GM18502 (cell line): Measurements from ENCODE around the gene MPV17L2.

Experiments
- ATAC-seq: cut with Tn5 transposase; IDR thresholded peaks from one replicate; pipeline ENCODE4 v1.9.1; 2021; ENCODE audit warnings: mild to moderate bottlenecking; ENCODE audit not compliant: unreplicated experiment, poor library complexity

The MPV17L2 gene

DNA sequence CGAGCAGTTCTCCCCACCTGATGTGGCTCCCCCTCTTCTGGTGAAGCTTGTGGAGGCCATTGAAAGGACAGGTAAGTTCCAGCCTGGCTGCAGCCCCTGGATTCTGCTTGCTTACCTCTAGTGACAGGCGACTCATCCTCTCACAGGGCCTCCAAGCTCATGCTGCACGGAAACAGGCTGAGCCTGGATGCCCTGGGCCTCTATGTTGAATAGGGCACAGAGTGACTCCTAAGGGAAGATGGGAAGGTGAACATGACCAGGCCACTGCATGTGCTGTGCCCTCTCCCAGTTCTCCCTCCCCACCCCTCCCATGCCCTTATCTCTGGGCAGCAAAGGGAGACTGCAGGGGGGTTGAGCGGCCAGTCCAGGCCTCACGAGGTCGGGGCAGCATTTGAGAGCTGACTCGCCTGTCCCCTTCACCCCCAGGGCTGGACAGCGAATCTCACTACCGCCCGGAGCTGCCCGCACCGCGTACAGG is 32.5 kb upstream of the MPV17L2 start:
- ATAC-seq, result no peak

DNA sequence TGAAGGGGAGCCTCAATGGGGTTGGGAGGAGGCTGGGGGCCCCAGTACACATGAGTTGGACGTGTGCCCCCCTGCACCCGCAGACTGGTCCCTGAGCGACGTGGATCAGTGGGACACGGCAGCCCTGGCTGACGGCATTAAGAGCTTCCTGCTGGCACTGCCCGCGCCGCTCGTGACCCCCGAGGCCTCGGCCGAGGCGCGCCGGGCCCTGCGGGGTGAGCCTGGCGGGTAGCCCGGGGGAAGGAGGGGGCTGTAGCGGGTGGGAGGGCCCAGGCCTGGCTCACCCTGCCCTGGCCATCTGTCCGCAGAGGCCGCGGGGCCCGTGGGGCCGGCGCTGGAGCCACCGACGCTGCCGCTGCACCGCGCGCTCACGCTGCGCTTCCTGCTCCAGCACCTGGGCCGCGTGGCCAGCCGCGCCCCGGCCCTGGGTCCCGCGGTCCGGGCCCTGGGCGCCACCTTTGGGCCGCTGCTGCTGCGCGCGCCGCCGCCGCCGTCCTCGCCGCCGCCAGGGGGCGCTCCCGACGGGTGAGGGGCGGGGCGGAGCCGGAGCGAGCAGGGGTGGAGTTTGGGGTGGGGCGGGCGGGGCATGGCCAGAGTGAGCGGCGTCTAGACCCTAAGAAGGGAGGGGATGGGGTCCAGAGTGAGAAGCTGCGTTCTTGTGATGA is 31.9 kb upstream of the MPV17L2 start:
- peak; percentile 68 for ATAC-seq

DNA sequence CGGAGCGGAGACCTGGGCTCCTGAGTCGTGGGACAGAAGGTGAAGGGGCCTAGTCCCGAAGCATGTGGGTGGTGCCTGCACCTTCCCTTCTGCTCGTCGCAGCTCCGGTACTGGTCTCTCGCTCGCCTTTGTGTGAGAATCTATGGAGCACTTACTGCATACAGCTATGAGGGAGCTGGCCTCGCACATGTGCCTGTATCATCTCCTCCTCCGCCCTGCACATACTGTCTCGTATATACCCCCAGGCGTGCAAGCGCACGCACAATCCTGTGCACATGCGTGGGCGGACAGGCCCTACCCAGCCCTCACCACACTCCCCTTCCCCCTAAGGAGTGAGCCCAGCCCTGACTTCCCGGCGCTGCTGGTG is 31.4 kb upstream of the MPV17L2 start:
- ATAC-seq, result no peak

DNA sequence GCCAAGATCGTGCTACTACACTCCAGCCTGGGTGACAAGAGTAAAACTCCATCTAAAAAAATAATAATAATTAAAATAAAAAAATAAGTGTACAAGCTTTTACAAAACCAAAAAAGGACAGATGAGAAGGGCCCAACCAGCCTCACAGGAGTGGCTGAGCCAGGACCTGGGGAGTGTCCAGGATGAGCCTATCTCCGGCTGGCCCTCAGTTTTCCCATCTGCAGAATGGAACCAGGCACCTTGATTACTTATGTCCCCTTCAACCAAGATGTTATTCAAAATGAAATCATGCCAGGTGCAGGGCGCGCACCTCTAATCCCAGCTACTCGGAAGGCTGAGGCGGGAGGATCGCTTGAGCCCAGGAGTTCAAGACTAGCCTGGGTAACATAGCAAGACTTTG is 28.9 kb upstream of the MPV17L2 start:
- ATAC-seq, result no peak

DNA sequence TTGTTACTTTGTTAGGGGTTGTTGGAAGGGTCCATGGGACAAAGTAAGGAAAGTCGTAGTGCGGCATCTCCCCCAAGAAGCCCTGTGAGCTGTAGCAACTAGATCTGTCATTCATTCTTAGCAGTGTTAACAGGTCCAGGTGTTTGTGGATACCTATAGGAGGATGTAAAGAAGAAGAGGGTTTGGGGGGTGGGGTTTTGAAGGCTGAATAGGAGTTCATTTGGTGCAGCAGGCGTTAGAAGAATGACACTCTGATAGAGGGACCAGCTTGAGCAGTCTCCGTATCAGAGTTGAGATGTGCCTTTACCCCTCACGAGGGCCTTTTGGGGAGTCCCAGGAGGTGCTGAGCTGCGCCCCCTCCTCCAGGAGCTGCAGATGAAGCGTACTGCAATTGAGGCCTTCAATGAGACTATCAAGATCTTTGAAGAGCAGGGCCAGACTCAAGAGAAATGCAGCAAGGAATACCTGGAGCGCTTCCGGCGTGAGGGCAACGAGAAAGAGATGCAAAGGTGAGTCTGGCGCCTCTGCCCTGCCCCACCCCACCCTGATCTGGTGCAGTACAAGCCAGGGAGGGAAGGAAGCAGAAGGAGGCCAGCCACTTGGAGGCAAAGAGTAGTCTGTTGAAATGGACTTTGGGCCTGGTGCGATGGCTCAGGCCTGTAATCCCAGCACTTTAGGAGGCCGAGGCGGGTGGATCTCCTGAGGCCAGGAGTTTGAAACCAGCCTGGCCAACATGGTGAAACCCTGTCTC is 27.0 kb upstream of the MPV17L2 start:
- ATAC-seq, result no peak

DNA sequence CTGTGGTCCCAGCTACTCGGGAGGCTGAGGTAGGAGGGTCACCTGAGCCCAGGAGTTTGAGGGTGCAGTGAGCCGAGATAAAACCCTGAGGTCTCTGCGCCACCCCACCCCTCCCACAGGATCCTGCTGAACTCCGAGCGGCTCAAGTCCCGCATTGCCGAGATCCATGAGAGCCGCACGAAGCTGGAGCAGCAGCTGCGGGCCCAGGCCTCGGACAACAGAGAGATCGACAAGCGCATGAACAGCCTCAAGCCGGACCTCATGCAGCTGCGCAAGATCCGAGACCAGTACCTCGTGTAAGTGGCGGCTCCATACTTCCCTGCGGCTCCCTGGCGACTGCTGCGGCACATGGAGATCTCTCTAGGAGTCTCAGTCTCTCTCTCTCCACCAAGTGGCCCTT is 26.0 kb upstream of the MPV17L2 start:
- no peak for ATAC-seq

DNA sequence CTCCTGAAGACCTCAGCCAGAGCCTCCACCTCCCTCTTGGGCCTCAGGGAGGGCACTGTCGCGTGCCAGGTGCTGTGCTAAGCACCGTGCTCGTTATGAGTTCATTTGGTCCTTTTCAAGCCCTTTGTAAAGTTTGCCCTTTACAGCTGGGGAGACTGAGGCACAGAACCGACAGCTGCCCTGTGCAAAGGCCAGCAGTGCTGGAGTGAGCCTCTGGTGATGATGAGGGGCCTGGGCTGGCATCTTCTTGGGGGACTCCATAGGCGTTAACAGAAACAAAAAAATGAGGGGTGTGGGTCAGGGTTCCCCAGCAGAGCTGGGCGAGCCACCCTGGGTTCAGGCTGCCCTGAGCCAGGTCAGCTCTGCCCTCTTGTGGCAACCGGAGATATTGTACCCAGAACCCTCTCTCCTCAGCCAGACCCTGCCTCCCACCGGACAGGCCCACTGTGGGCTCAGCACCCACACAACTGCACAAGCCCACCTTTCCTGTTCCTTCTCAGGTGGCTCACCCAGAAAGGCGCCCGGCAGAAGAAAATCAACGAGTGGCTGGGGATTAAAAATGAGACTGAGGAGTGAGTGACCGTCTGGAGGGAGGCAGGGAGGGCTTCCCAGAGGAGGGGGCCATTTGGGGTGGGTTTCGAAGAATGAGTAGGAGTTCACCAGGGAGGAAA is 24.9 kb upstream of the MPV17L2 start:
- ATAC-seq, result peak; percentile 42

DNA sequence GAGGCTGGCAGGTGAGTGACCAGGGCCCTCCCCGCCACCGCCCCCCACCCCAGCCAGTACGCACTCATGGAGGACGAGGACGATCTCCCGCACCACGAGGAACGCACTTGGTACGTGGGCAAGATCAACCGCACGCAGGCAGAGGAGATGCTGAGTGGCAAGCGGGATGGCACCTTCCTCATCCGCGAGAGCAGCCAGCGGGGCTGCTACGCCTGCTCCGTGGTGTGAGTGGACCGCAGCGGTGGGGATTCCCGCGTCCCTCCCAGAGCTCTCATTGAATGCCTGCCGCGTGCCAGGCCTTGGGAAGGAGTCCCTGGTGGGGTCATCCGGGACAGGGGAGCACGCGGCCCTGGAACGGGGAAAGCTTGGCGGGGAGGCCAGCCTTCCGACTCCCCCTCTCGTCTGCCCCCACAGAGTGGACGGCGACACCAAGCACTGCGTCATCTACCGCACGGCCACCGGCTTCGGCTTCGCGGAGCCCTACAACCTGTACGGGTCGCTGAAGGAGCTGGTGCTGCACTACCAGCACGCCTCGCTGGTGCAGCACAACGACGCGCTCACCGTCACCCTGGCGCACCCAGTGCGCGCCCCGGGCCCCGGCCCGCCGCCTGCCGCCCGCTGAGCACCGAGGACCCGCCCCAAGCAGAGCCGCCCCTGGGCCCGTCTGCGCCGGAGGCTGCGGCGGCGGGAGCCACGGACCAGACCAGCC is 24.2 kb upstream of the MPV17L2 start:
- ATAC-seq, result no peak

DNA sequence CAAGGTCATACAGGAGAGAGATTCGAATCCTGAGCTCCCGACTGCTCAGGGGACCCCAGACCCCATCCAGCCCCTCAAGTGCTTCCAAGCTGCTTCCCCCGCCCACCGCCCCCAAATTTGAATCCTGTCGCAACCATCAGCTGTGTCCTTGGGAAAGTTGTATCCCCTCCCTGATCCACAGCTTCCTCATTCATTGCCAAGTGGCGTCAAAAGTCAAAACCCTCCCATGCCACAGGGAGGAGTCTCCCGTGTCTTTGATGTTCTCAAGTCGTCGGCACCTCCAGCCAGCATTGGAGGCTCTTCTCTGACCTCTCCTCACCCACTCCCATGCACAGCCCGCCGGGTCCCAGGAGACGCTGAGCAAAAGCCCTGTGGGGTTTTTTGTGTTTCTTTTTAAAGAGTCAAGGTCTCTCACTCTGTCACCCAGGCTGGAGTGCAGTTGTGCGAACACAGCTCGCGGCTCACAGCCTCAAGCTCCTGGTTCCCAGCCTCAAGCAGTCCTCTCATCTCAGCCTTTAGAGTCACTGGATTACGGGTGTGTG is 22.2 kb upstream of the MPV17L2 start:
- no peak for ATAC-seq

DNA sequence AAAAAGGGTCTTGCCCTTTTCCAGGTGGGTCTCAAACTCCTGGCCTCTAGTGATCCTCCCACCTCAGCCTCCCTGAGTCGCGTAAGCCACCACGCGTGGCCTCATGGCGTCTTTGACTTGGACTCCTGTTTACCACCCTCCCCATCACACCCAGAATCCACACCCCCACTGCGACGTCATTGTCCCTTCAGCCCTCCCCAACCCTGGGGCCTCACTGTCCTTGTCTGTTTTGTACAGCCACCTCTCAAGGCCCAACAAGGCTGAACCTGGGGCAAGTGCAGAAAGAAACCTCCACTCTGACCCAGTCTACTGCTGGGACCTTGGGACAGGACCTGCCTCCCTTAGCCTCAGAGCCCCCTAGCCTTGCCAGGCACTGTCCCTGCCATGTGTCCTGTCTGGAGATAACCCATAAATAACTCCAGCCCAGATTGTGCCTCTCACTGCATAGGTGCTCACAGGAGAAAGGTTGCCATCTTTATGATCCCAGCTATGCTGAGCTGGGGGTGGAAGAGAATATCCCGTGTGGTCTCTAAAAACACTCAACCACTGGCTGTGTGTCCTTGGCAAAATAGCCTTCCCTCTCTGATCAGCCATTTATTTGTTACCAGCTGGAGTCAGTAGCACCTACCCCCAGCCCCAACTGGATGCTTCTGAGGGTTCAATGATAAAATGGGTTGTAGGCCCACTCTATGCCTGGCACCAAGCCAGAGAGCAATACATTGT is 21.3 kb upstream of the MPV17L2 start:
- ATAC-seq, result no peak

DNA sequence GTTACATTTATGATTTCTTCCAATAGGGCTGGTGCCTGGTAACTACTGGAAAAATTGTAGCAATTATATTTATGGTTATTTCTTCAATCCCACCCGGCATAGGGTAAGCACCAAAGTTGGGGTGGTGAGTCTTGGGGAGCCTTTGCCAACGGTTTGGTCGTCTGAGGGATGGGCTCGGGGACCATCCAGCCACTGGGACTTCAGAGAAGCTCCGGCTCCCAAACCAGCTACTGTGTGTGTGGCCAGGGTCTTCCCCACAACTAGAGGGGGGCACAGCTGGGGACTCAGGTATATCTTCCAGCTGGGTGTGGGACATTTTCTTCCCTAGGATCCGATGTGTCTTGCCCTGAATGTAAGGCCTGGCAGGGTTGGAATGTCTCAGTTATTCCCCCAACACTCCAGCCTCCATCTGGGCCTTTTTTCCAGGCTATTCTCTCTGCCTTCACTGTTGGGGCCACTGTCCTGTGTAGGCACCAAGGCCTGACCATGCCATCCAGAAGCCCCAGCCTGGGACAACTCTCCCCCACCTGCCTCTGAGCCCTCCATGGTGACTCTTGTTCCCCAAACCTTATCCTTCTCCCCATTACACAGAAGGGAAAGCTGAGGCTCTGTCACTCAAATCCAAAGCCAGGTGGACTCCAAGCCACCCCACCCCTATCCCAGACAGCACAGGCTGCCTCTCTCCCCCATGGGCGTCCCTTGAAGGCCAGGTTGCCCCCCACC is 20.5 kb upstream of the MPV17L2 start:
- ATAC-seq, result no peak

DNA sequence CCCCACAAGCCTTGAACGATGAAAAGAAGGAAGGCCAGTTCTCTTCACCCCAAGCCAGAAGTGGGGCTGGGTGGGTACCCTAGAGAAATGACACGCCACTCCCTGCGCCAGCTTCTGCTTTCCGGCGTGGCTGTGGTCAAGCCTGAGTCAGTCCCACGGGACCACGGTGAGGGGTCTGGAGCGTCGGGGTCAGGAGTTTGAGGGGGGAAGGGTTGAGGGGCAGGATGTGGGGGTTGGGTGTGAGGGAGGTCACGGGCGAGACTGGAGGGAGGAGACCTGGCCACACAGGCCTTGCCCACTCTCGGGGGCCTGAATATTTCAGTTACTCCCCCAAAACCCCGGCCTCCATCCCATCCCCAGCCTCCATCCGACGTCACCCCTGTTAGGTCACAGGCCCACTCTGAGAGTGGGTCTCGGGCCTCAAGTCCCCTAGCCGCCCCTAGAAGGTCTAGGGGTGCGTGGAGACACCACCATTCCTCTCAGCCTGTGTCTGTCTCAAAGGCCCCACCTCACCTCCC is 19.9 kb upstream of the MPV17L2 start:
- ATAC-seq, result peak; percentile 11

DNA sequence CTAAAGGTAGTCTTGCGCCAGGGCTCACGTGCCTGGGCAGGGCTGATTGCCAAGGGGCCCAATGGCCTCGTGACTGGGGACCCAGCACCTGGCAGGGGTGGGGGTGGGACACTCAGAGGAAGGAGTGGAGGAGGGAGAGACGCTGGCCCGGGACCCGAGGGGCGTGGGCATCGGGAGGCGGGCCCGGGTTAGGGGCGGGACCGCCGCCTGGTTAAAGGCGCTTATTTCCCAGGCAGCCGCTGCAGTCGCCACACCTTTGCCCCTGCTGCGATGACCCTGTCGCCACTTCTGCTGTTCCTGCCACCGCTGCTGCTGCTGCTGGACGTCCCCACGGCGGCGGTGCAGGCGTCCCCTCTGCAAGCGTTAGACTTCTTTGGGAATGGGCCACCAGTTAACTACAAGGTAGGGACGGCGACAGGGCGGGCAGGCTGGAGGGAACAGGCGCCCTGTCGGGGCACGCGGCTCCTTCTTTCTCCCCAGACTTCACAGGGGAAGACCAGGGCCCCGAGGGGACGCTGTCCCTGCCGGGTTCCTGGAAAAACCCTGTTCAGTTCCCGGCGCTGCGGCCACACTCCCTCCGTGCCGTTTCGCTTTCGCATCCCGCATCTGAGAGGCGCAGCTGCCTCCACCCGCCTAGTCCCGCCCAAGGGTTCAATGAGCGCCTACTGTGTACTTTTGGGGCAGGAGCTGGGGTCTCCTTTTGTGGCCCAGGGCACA is 19.3 kb upstream of the MPV17L2 start, which contains the start of gene IFI30:
Gene IFI30 (plus strand): TSS at position 242 of the 717 bp plus-strand sequence. CDS start 29 bp downstream, at position 271.
- ATAC-seq, result peak; percentile 53

DNA sequence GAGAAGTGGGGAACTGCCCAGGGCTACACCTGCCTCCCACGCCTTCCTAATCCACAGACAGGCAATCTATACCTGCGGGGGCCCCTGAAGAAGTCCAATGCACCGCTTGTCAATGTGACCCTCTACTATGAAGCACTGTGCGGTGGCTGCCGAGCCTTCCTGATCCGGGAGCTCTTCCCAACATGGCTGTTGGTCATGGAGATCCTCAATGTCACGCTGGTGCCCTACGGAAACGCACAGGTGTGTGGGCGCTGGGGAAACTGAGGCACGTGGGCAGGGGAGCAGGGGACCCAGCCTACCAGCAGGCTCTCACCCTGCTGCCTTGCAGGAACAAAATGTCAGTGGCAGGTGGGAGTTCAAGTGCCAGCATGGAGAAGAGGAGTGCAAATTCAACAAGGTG is 18.0 kb upstream of the MPV17L2 start:
- no peak for ATAC-seq

DNA sequence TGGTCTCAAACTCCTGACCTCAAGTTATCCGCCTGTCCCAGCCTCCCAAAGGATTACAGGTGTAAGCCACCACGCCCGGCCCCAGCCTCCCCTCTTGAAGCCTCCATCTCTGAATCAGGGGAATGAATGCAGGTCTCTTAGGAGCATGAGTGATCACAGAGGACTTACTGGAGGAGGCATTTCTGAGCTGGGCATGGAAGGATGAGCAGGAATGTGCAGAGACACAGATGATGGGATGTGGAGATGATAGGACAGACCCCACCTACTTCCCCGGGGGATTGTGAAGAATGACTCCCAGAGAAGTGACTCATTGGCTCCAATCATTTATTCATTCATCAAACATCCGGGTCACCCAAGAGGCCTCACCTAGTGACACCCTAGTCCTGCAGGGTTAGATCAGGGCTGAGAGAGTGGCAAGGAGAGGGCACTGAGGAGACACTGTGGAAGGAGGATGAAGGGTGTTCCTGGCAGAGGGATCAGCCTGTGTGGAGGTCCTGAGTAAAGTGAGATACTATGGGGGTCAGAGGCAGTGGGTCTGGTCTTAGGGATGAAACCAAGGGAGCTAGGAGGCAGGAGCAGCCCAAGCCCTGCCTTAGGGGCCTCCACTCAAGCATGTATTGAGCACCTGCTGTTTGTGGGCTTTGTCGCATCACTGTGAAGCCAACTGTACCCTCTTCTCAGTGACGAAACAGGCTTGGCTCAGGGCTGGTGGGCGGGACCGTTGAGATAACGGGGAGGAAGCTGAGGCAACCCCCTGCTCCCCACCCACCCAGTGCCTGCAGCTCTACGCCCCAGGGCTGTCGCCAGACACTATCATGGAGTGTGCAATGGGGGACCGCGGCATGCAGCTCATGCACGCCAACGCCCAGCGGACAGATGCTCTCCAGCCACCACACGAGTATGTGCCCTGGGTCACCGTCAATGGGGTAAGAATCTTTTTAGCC is 16.4 kb upstream of the MPV17L2 start:
- ATAC-seq, result no peak

DNA sequence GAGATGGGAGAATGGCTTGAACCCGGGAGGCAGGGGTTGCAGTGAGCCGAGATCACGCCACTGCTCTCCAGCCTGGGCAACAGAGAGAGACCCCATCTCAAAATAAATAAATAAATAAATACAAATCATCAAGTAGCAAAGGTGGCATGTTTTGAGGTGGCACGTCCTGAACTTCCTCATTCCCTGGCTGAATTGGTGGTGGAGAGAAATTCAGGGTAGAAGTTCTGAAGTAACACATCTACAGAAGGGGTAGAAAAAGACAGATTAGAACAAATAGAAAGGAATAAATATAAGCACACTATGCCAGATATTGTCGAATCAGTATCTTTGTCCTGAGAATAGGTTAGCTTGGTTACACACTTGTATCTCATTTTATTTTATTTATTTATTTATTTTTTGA is 13.1 kb upstream of the MPV17L2 start:
- ATAC-seq, result no peak

DNA sequence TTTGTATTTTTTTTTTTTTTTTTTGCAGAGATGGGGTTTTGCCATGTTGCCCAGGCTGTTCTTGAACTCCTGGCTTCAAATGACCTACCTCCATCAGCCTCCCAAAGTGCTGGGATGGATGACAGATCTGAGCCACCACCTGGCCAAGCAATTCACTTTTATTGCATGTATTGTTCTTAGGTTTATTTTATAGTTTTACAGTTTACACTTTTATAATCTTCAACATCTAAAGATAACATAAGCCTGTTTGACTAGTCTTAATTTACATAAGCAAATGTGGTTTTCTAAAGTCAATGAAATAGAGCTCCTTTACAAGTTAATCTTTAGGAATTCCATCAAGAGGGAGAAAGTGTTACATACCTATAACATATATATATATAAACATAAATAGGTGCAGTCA is 9.5 kb upstream of the MPV17L2 start:
- no peak for ATAC-seq
